Neutrophil (primary cell): ENCODE results near the gene UBE2G2.
A peak's percentile ranks its signal among the peaks of the same experiment; 100 is the strongest.

ENCODE experiments used
- H3K27ac ChIP-seq: fragments of 200-600 bp; sonication (generic); 2 replicates; pipeline ENCODE4 v1.5.1; 2016; ENCODE audit warnings: mild to moderate bottlenecking, moderate library complexity
- H3K27me3 ChIP-seq: fragments of 200-600 bp; sonication (generic); 2 replicates; pipeline ENCODE4 v1.6.0; 2016; ENCODE audit warnings: mild to moderate bottlenecking
- H3K36me3 ChIP-seq: fragments of 200-600 bp; sonication (generic); 2 replicates; pipeline ENCODE4 v1.5.1; 2017
- H3K4me1 ChIP-seq, 2 experiments: fragments of 200-600 bp in 1 of 2; sonication (generic) in 1 of 2; 1 replicate in 1 of 2; 2 replicates in 1 of 2; pipeline versions ENCODE4 v1.5.1 to v1.6.1; 2013 to 2016; ENCODE audit warnings: low read depth in 1 of 2, low read length in 1 of 2, mild to moderate bottlenecking in 1 of 2, moderate library complexity in 1 of 2; ENCODE audit not compliant: control insufficient read depth in 1 of 2, insufficient read depth in 1 of 2
- H3K4me3 ChIP-seq, 2 experiments: fragments of 200-600 bp in 1 of 2; sonication (generic) in 1 of 2; 1 replicate in 1 of 2; 2 replicates in 1 of 2; pipeline ENCODE4 v1.5.1; 2013 to 2016; ENCODE audit warnings: low read depth in 1 of 2, low read length in 1 of 2, mild to moderate bottlenecking in 1 of 2, moderate library complexity in 1 of 2
- H3K9me3 ChIP-seq: fragments of 200-600 bp; sonication (generic); 2 replicates; pipeline ENCODE4 v1.5.1; 2016
- TF ChIP-seq, protein P1 (sequence below): fragments of 200-600 bp; sonication (generic); IDR thresholded peaks from 2 replicates; pipeline ENCODE4 v1.5.1; 2016; ENCODE audit warnings: antibody characterized with exemption

Gene UBE2G2

DNA sequence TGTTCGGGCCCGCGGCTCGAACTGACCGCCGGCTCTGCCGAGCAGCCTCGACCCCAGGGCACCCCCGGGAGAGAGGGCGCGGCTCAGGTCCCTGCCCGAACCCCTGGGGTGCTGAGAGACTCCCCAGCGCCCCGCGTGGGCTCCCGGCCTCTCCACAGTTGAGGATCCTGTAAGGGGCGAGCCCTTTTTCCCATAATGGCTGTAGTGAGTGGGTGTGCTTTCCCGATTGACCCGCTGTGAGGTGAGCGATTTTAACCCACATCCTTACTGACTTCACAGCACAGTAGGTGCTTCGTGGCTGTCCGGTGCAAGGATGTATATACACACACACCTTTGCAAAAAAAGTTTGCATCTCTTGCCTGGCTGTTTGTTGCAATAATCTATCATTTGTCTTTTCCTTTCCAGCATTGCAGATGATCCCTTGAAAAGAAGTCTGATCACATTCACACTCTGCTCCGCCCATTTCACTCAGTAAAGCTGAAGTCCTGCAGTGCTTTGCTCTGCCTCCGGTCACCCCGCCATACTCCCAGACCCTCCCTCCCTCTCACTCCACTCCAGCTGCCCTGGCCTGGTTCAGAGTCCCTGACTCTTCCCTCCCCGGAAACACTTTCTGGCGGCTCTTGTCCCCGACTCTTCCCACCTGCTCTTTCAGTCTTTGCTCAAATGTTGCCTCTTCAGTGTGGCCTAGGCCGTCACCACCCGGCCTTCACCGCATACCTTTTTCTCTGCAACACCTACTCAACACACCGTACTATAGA is 955 bp upstream of the UBE2G2 start:
- Histone ChIP-seq H3K9me3 (no peaks in the 10 kb centered on the region), H3K27ac (peak overlapping the region; percentile 51), H3K36me3 (peaks cover 26% of the 10 kb centered on the region), H3K27me3 (peaks cover 5% of the 10 kb centered on the region), H3K4me3 (peak overlapping the region; percentile 86 to 93), H3K4me1 (peaks cover 17 to 18% of the 10 kb centered on the region in 2 experiments)
- TF ChIP-seq, protein P1, sequence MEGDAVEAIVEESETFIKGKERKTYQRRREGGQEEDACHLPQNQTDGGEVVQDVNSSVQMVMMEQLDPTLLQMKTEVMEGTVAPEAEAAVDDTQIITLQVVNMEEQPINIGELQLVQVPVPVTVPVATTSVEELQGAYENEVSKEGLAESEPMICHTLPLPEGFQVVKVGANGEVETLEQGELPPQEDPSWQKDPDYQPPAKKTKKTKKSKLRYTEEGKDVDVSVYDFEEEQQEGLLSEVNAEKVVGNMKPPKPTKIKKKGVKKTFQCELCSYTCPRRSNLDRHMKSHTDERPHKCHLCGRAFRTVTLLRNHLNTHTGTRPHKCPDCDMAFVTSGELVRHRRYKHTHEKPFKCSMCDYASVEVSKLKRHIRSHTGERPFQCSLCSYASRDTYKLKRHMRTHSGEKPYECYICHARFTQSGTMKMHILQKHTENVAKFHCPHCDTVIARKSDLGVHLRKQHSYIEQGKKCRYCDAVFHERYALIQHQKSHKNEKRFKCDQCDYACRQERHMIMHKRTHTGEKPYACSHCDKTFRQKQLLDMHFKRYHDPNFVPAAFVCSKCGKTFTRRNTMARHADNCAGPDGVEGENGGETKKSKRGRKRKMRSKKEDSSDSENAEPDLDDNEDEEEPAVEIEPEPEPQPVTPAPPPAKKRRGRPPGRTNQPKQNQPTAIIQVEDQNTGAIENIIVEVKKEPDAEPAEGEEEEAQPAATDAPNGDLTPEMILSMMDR: no peak

DNA sequence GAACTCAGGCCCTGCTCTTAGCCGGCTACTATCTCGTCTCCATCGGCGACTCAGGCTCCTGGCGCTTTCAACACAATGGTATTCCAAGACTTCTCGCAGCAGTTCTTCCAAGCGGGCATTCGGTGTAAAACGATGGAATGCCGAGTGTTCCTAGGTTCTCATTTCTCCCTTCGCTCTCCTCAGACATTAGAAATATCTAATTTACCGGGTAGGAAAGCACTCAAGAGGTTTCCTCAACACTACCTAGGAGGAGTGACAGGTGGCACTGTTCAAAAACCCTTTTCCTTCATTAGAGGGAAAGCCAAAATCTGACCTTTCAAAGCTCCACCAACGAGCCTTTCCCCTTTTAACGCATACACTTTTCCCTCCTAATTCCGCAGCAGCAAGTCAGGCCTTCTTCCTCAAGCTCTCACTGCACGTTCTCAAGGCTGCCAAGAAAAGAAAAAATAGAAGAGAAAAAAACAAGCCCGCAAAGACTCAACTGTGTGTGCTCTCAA is 601 bp downstream of the UBE2G2 start:
- peaks cover 5% of the 10 kb centered on the region for H3K27me3 ChIP-seq
- TF ChIP-seq, protein P1: no peak
- no peaks in the 10 kb centered on the region for H3K9me3 ChIP-seq
- H3K36me3 ChIP-seq: peaks cover 13% of the 10 kb centered on the region
- peak overlapping the region; percentile 86 to 93 for H3K4me3 ChIP-seq
- H3K4me1 ChIP-seq: peaks cover 17 to 18% of the 10 kb centered on the region in 2 experiments
- H3K27ac ChIP-seq: peak overlapping the region; percentile 51

DNA sequence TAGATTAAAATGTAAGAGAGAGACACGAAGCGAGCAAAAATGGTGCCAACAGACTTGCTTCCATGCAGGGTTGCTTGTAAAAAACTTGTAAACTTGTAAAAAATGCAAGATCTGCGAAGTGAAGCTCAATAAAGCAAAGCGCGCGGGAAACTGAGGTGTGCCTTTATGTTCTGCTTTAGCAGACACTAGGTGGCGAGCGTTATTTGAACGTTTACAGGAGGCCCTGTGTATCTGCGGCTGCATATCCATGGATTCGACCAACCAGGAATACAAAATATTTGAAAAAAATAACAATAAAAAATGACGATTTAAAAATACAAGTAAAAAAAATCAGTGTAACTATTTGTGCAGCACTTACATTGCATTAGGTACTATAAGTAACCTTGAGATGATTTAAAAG is 1.5 kb downstream of the UBE2G2 start:
- no peak overlapping the region for H3K4me3 ChIP-seq

DNA sequence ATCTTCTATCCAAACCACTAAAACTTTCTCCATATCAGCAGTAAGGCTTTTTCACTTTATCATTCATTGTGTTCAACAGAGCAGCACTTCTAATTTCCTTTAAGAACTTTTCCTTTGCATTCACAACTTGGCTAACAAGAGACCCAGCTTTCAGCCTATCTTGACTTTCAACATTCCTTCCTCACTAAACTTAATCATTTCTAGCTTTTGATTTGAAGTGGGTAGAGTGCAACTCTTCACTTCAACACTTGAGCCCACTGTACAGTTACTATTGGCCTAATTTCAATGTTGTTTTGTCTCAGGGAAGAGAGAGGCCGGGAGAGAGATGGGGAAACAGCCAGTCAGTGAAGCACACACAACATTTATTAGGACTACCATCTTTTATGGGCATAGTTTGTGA is 2.0 kb downstream of the UBE2G2 start:
- H3K27me3 ChIP-seq: peaks cover 5% of the 10 kb centered on the region
- peaks cover 17 to 18% of the 10 kb centered on the region in 2 experiments for H3K4me1 ChIP-seq
- H3K36me3 ChIP-seq: peaks cover under 1% of the 10 kb centered on the region
- no peak overlapping the region for H3K27ac ChIP-seq
- TF ChIP-seq, protein P1: no peak
- no peaks in the 10 kb centered on the region for H3K9me3 ChIP-seq
- no peak overlapping the region for H3K4me3 ChIP-seq

More for the DNA sequence above, 1.5 kb downstream of the UBE2G2 start:
- Histone ChIP-seq H3K27me3 (peaks cover 5% of the 10 kb centered on the region), H3K9me3 (no peaks in the 10 kb centered on the region), H3K27ac (no peak overlapping the region), H3K4me1 (peaks cover 17 to 18% of the 10 kb centered on the region in 2 experiments), H3K36me3 (peaks cover 5% of the 10 kb centered on the region)
- TF ChIP-seq, protein P1: no peak

DNA sequence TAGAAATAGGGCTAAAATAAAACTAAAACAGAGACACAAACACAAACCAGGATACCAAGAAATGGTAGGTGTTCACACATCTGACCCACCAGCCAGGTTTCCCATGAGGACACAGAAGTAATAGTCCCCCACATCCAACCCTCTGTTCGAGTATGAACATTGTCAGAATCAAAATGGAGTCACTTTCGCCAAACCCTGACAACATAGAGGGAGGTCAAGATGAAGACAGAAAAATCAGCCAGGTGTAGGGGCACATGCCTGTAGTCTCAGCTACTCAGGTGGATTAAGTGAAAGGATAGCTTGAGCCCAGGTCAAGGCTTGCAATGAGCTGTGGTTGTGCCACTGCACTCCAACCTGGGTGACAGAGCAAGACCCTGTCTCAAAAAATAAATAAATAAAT is 3.8 kb downstream of the UBE2G2 start:
- H3K27ac ChIP-seq: no peak overlapping the region
- H3K9me3 ChIP-seq: no peaks in the 10 kb centered on the region
- H3K4me3 ChIP-seq: no peak overlapping the region

More for the DNA sequence above, 3.8 kb downstream of the UBE2G2 start:
- no peaks in the 10 kb centered on the region for H3K36me3 ChIP-seq
- peaks cover 17 to 18% of the 10 kb centered on the region in 2 experiments for H3K4me1 ChIP-seq
- TF ChIP-seq, protein P1: no peak
- peaks cover 5% of the 10 kb centered on the region for H3K27me3 ChIP-seq
